GM21576 (cell line): ENCODE results near the gene HEYL.

ENCODE experiments used
- ATAC-seq: cut with Tn5 transposase; IDR thresholded peaks from one replicate; pipeline ENCODE4 v1.9.1; 2021; ENCODE audit warnings: mild to moderate bottlenecking, moderate library complexity; ENCODE audit not compliant: unreplicated experiment

Gene HEYL

DNA sequence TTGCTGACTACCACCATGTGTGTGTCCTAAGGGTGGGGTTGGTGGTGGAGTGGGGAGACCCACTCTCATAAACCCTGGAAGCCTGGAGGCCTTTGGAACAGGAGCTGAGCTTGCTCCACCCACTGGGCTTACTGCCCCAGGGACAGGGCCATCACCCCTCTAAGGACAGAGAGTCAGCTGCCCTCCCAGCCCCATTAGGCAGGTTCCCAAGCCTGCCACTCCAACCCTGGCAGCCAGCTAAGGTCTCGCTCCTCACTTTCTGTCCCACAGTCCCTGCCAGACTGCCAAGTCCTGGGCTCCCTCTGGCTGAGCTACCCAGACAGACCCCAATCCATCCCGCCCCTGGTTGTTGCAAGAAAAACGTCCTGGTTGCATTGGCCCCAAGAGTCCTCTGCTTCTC lies 28.7 kb upstream of the HEYL start:
- no peak for ATAC-seq

DNA sequence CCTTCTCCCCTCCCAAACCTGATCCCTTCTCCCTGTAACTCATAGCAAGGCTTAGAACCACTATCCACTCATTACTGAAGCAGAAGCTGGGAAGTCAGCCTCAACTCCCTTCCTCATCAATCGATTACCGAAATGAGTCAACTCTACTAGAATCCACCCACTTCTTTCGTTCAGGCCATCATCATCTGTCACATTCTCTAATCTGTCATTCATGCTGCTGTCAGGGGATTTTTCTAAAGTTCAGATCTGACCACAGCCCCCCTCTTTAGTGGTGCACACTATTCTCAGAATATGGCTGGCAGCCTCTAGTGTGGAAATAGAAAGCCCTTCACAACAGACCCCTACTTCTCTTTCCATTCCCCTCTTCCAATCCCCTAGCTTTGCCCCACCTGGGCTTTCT lies 27.3 kb upstream of the HEYL start:
- ATAC-seq, result peak; percentile 81

DNA sequence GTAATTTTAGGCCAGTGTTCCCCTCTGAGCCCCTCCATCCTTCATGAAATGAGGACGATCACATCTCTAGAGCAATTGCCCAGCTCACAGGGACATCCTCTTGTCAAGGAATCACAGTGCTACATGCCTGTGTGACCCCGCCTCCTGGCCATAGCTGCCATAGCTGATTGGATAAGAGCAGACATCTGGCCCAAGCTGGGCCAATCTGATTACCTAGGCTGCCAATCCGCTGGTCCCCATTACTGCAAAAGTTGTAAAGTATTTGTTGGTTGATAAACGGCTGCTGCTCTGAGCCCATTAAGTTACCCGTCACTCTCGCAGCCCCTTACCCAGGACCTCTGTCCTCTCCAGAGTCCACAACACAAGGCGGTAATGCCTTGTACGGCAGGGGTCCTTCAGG lies 24.1 kb upstream of the HEYL start:
- no peak for ATAC-seq

DNA sequence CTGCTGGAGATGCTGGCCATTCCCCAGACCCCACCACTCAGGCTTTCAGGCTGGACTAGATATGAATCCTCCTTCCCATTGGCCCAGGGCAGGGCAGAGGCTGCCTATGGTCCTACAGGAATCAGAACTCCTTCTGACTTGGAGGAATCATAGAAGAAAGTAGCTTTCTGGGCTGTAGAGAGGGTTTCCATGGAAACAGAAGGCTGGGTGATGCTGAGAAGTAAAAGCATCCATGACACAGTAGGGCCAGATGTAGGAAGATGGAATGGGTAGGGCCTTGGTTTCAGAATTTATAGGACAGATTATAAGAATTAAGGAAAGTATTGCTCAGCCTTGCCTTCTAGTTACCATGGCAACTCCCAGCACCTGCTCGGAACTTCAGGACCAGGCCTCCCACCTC lies 23.4 kb upstream of the HEYL start:
- no peak for ATAC-seq

DNA sequence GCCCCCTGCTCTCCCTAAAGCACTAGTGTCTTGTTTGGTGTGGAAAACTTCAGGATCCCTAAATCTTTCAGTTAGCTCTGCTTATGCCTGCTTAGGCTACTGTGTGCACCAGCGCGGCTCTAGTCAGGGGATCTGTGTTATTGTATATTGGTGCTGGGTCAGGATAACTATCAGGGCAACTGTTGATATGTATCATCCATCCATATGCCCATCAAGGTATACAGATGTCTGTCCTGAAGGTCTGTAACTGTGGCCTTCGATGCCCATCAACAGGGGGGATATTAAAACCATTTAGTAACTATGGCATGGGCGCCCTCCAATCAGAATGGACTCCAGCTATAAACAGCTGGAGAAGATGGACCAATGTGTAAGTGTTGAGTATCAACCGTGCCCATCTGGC lies 20.1 kb upstream of the HEYL start:
- no peak for ATAC-seq

DNA sequence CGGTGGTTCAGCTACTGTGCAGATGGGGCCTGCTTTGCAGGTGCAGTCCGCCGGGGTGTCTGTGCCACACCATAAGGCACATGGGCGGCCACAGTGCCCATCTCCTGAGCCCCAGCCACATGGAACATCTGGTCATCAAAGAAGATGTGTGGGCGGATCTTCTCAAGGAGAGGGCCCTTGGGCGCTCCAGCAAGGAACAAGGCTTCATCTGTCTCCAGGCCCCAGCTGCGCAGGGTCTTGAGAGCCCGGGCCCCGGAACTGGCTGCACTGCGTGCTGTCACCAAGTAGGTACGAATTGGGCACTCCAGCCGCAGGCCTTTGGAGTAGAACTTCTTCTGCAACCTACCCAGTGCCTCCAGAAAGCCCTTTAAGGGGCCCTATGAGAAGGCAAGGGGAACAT lies 19.7 kb upstream of the HEYL start:
- ATAC-seq, result no peak

DNA sequence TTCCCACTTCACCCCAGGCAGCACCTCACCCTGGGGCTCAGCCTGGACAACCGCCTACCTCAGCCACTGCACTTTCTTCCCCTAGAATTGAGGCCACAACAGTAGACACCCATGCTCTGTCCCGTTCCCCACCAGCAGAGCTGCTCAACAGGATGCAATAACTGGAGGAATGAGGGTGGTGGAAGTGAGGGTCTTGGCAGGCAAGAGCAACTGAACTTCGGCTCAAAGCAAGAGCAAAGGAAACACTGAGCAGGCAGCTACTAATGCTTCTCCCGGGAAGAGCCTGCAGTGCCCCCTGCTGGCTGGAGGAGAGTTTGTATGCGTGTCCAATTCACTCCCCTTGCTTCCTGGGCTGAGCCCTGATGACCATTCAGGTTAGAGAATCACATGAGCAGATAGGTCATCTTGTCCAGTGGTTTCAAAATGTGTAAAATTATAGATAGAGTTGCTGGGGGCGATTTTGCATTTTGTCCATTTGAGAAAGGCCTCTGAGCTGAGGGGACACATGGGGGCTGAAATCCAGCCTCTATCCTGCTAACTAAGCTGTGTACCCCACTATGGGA lies 18.6 kb upstream of the HEYL start:
- ATAC-seq, result no peak

DNA sequence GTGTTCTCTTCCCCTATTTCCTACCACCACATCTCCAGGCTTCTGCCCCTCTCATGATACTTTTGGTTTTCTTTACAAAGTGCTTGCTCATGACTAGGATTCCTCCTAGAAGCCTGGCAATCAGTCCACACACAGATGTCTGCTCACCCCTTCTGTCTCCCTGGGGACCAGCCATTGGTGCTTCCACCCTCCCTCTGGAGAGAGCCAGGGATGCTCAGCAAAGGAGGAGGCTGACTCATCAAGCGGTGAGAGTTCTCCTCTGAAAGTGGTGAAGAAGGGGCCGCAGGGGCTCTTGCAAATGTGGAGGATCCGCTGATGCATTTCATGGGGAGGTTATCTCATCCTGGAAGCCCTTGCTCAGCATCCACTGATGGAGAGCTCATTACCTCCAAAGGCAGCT lies 18.0 kb upstream of the HEYL start:
- ATAC-seq, result no peak

DNA sequence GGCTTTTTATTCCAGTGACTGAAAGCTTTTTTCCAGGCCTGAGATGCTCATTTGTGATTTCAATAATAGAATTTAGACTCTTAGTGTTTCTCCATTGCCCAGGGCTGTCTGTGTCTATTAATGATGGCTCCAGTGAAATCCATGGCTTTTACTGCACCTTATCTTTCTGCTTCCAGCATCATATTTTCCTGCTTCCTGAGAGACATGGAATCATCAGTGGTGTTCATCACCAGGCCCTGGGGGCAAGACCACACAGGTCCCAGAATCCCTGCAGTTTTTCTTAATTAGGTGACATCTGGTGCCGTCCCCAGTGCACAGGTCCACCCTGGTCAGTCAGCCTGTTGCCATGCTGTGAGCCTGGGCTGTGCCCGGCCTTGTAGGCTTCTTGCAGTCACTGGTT lies 16.9 kb upstream of the HEYL start:
- ATAC-seq, result no peak

DNA sequence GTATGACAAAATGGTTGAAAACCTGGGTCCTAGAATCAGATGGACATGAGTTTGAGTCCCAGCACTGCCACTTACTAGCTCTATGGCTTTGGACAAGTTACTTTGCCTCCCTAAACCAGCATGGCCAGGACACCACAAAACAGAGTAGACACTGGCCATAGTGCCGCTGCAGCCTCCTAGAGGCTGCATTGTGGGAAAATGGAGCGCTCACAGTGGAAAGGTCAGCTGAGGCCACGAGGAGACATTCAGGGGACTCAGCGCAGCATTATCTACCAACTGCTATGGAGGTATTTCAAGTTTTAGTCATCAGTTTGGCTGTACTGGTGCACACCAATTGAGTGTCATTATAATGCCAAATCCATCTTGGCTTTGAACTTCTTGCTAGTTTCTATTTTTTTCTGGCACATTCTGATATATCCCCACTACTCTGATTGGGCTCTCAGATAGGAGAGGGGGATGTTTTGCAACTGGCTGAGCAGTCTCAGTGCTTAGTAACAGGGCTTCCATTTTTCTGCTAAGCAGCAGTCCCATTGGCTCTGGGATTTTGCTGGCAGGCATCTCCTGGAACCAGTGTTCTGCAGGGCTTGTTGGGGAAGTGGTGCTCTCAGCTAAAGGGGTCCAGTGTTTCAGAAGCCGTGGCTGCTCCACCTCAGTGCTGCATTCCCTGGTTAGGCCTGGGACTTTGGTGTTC lies 16.3 kb upstream of the HEYL start:
- ATAC-seq, result no peak

DNA sequence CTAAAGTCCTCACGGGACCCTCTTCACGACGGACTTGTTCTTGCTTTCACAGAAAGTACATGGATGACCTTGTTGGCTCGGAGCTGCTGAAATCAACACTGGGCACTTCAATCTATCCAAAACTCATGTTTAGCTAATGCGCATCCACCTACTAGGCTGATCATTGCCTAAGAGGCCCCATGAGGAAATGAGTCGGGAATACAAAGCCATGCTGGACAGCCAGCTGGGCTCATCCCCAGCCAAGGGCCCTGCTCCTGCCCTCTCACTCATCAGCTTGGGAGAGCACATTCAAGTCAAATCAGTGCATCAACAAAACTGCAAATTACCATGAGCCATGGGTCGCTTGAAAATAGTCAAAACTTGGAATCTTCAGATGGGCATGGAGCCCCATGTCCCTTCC lies 14.8 kb upstream of the HEYL start:
- no peak for ATAC-seq

DNA sequence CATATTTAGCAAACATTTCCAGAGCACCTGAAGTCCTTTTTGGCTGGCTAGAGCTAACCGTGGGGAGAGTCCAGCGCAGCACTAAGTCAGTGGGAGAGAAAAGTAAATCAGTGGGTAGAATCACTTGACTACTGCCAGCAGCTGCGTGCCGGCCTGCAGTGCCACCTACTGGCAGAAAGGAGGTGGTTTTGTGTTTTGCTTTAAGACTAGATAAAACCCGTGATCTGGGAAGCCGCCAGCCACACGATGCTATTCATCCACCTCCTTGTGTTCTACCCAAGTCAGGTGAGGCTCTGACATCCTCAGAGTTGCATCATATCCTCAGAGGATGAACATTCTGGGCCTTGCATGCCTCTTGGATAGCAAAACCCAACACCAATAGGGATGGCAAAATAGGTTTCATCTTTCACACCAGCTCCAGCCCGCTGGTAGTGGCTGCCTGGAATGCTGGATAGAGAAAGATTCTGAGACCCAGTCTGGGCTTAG lies 14.1 kb upstream of the HEYL start:
- no peak for ATAC-seq

DNA sequence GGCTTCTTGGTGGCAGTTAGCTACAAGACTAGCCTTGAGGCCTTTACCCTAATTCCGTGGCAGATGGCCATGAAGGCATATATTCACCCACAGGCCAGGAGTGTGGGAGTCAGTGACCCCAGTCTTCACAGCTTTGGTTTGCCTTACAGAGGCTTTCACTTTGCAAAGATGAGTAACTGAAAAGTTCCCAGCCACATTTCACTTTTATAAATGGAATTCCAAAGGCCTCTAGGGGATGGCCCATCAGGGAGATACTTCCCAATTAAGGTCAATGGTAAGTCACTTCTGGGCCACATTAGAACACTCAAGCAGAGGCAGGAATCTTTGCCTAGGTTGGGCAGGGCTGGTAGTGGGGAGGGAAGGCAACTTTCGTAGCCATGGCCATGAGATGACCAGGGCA lies 13.1 kb upstream of the HEYL start:
- ATAC-seq, result no peak

DNA sequence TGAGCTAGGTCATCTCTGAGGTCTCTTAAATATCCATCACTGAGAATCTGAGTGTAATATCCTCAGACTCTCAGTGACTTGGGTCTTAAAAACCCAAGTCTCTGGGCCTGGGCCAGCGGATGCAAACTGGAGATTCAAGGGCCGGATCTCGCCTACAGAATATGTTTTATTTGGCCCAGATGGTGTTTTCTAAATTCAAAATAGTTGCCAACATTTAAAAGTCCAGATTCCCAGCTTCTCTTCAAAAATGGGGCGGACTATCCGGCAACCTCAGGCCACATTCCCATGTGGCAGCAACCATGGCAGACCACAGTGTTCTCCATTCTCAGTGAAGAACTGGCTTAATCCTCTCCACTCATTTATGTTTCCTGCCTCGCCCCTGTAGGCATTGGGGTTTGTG lies 12.7 kb upstream of the HEYL start:
- no peak for ATAC-seq

DNA sequence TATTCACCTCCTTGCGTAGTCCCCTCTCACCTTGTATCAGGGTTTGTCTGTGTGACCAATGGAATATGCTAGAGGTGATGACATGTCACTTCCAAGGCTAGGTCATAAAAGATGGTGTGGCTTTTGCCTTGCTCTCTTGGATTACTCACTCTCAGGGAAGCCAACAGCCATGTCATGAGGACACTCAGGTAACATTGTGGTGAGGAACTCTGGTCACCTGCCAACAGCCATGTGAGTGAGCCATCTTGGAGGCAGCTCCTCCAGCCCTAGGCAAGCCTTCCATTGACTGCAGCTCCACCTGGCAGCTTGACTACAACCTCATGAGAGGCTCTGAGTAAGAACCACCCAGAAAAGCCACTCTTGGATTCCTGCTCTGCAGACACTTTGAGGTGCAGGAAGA lies 11.0 kb upstream of the HEYL start:
- no peak for ATAC-seq

DNA sequence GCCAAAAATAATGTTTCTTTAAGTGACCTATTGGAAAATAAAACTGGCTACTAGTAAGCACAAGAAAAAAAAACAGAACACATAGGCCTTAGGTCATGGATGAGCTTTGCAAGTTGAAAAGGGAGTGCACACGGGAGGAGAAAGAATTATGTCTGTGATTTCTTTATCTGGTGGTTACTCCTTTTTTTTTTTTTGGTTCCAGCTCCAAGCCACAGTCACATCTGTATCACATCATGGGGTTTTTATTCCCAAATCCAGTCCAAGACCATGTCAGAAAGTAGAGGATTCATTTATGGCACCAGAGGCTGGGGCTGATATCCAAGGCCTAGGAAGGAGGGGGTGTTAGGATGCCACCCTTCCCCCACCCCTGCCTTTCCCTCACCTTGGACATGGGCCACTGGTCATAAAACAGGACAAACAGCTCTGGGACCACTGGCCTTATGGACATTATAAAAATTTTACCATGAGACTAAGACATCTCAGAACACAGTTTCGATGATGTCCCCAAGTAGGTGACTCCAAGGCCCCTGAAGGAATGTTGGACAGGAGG lies 10.3 kb upstream of the HEYL start:
- no peak for ATAC-seq

DNA sequence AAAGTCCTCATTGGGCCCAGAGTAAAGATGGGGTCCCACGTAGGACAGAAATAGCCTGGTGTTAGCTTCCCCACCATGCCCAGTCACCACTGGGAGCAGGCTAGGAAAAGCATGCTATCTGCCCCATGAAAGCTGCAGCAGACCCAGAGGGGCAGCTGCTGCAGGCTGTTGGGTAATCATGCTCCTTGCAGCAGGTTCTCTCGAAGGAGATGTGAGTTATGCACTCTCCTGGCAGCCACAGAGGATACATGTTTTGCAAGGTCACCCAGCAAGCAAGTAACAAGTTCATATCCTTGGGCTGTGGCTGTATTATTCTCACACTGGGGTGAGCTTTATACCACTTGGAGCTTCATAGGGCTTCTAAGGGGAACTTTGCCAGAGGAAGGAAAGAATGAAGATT lies 9.1 kb upstream of the HEYL start:
- no peak for ATAC-seq

DNA sequence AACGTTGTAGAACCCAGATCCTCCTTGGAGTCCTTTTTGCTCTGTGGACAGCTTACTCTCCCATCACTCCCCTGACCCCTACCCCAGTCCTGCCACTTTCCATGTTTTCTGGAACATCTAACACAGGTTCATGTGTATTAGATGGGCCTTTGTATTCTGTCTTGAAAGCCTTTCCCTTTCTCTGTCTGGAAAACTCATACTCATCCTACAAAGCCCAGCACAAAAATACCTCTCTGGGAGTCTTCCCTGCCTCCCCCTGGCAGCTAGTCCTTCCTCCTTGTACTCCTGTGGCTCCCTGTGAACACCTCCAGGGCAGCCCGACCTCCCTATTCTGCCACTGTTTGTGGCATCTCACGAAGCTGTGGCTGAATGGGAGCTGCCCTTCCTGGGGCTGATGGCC lies 7.8 kb upstream of the HEYL start:
- ATAC-seq, result no peak

DNA sequence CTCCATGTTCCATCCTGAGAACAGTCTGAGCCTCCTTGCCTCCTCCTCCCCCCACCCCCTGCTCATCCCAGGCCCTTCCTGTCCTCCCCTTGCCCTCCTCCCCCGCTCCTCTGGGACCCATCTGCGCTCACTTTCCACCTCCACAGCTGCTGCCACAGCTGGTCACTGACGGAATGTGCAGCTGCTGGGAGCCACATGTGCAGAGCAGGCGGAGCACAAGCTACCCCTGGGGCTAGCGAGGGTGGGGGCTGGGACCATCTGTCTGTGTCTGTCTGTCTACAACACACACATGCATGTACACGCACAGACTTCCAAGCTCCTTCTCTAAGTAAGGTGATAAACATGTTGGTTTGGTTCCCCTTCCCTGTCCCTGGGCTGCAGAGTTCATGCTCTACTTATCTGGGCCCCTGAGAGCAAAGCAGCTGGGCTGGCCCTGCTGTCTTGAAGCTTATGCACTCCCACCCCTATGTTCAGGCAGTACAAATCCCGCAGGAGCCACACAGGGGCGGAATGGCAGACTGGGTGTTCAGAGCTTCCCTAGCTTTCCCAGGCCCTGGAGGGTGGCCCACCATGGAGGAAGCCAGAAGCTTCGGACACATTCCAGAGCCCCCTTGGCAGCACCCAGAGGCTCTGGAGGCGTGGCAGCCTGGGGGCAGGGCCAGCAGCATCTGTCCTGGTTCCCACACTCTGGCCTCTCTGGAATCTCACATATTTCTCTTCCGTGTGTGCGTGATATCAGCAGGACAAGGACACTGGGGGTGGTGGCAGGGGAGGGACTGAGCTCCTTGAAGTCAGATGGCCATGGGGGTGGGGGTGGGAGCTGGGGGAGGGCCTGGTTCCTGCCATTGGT lies 7.0 kb upstream of the HEYL start:
- ATAC-seq, result no peak

DNA sequence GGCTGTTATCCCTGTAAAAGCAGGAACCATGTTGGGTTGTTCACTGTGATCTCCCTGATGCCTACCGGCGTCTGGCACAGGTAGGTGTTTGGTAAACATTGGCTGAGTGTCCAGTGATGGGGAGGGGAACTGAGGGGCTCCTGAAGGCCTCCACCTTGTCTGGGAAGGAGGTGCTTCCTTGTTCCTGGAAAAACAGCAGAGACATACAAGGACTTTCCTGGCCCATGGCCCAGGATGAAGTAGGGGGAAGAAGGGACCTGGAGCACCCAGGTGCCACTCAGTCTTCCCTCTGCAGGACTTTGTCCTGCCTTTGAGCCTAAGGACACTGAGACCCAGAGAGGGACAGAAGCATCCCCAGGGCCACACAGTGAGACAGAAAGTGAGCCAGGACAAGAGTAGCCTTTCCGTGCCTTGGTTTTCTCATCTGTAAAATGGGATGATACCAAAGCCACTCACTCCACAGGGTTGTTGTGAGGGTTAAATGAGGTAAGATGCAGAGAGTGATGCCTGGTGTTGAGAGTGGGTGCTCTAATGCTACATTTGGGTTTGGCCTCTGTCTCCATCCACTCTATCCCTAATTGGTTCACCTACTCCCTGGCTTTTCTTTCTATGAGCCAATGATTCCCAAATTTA lies 6.1 kb upstream of the HEYL start:
- no peak for ATAC-seq

DNA sequence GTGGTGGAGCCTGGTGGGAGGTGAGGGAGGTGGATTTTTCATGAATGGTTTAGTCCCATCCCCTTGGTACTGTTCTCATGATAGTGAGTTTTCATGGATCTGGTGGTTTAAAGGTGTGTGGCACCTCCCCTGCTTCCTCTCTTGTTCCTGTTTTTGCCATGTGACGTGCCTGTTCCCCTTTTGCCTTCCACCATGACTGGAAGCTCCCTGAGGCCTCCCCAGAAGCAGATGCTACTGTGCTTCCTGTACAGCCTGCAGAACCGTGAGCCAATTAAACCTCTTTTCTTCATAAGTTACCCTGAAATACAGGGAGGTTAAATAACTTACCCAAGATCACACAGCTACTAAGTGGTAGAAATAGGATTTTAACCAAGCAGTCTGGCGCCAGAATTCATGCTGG lies 4.3 kb upstream of the HEYL start:
- no peak for ATAC-seq
